Suppressor macrophage treated with lipopolysaccharide for 4 hours (primary cell): ENCODE data around the gene ACOT12.

Experiments
- DNase-seq: peaks from one replicate; pipeline ENCODE4 v3.0.0-alpha.2; 2020

Gene ACOT12

GRCh38 chr5:81283976-81284375, 110.0 kb downstream of the ACOT12 start:
- no peak for DNase-seq
